SH-SY5Y (cell line): ENCODE data around the gene YY1.

ENCODE experiments used
- GATA2 ChIP-seq: IDR thresholded peaks from 2 replicates; pipeline ENCODE4 v1.6.1; 2011; ENCODE audit warnings: mild to moderate bottlenecking, low read depth, low read length
- GATA3 ChIP-seq: IDR thresholded peaks from 2 replicates; pipeline ENCODE4 v1.6.1; 2011; ENCODE audit warnings: low read depth, mild to moderate bottlenecking, low read length, moderate library complexity

GRCh38 chr14:100274250-100274649 lies 35.3 kb downstream of the YY1 start:
- TF ChIP-seq GATA2 (no peak), GATA3 (no peak)
